Measurements from ENCODE around the gene CCT2.

The CCT2 gene

GRCh38 chr12:69569236-69569635, 16.0 kb upstream of the CCT2 start:
- Histone ChIP-seq H3K4me3 (ENCODE audit: low read depth, low read length) (no peak overlapping the region), H3K36me3 (ENCODE audit: control insufficient read depth in 2 of 2, insufficient read depth in 1 of 2, low read length in 2 of 2) (peaks cover 22 to 44% of the 10 kb centered on the region in 2 experiments), H3K27ac (ENCODE audit: extremely low read depth, low read depth, low read length) (no peak overlapping the region), H3K4me1 (ENCODE audit: control insufficient read depth, insufficient read depth, low read length) (no peaks in the 10 kb centered on the region), H3K9me3 (ENCODE audit: control insufficient read depth, insufficient read depth, low read depth, low read length) (no peaks in the 10 kb centered on the region)
- ChIA-PET CTCF (interaction anchor here (0.5 to 4.8 kb wide), 11 partner anchors 11 to 353 kb away, joined by 3 to 63 read pairs (median 4); partner anchors contain the start of gene FRS2), POLR2A (interaction anchor here (0.8 kb wide), 1 partner anchor 97 kb away, joined by 6 read pairs; no protein-coding TSS in a partner anchor)
- TF ChIP-seq ZNF155 (tag by site-specific recombination; IDR thresholded peaks at IDR 0.05) (no peak), ZNF660 (tag by site-specific recombination; IDR thresholded peaks at IDR 0.05) (no peak), ZNF362 (tag by site-specific recombination; IDR thresholded peaks at IDR 0.05) (no peak)

GRCh38 chr12:69570000-69570516, 15.2 kb upstream of the CCT2 start:
- ChIA-PET CTCF (interaction anchor here (0.6 to 4.8 kb wide), 24 partner anchors 8 to 414 kb away, joined by 3 to 63 read pairs (median 5); partner anchors contain the start of gene FRS2), POLR2A (interaction anchor here (0.6 to 1.8 kb wide), 3 partner anchors 98 to 213 kb away, joined by 3 to 6 read pairs (median 6); partner anchors contain the start of gene FRS2)
- Histone ChIP-seq H3K4me1 (ENCODE audit: control insufficient read depth, insufficient read depth, low read length) (no peaks in the 10 kb centered on the region), H3K4me3 (ENCODE audit: low read depth, low read length) (no peak overlapping the region), H3K36me3 (ENCODE audit: control insufficient read depth in 2 of 2, insufficient read depth in 1 of 2, low read length in 2 of 2) (peaks cover 24 to 46% of the 10 kb centered on the region in 2 experiments), H3K9me3 (ENCODE audit: control insufficient read depth, insufficient read depth, low read depth, low read length) (no peaks in the 10 kb centered on the region), H3K27ac (ENCODE audit: extremely low read depth, low read depth, low read length) (no peak overlapping the region)
- no peak for TF ChIP-seq HOXA7 (CRISPR knock-in tag; IDR thresholded peaks at IDR 0.05; ENCODE audit: borderline replicate concordance)
- TF ChIP-seq ZNF670 (tag by site-specific recombination; IDR thresholded peaks at IDR 0.05; ENCODE audit: low read depth), result no peak
- no peak for TF ChIP-seq MYNN (tag by site-specific recombination; IDR thresholded peaks at IDR 0.05; ENCODE audit: borderline replicate concordance)
- no peak for TF ChIP-seq ZNF239 (tag by site-specific recombination; IDR thresholded peaks at IDR 0.05)
- TF ChIP-seq ZNF580 (tag by site-specific recombination; IDR thresholded peaks at IDR 0.05), result no peak
- TF ChIP-seq ZNF571 (tag by site-specific recombination; IDR thresholded peaks at IDR 0.05), result no peak
- no peak for TF ChIP-seq MZF1 (tag by site-specific recombination; IDR thresholded peaks at IDR 0.05; ENCODE audit: borderline replicate concordance)
- TF ChIP-seq ZNF549 (tag by site-specific recombination; IDR thresholded peaks at IDR 0.05), result no peak
- TF ChIP-seq ZNF623 (tag by site-specific recombination; IDR thresholded peaks at IDR 0.05), result no peak
- TF ChIP-seq ZFP37 (tag by site-specific recombination; IDR thresholded peaks at IDR 0.05), result no peak
- TF ChIP-seq ZNF610 (tag by site-specific recombination; IDR thresholded peaks at IDR 0.05; ENCODE audit: borderline replicate concordance), result no peak
- TF ChIP-seq ZNF777 (tag by site-specific recombination; IDR thresholded peaks at IDR 0.05; ENCODE audit: borderline replicate concordance), result no peak
- TF ChIP-seq ZNF112 (tag by site-specific recombination; IDR thresholded peaks at IDR 0.05), result no peak
- no peak for TF ChIP-seq GFI1B (tag by site-specific recombination; IDR thresholded peaks at IDR 0.05)
- TF ChIP-seq ZFHX2 (tag by site-specific recombination; conservative IDR thresholded peaks at IDR 0.05), result no peak
- TF ChIP-seq ZNF660 (tag by site-specific recombination; IDR thresholded peaks at IDR 0.05), result no peak
- no peak for TF ChIP-seq ZNF654 (tag by site-specific recombination; IDR thresholded peaks at IDR 0.05; ENCODE audit: low read depth)
- no peak for TF ChIP-seq ZNF658 (tag by site-specific recombination; IDR thresholded peaks at IDR 0.05)

Data from HEK293 (cell line).